Measurements from ENCODE around the gene ACSS3. TPM values are rescaled to one million over a fixed set of nuclear protein-coding genes. Genes with fewer than 3 reads are reported as not detected.
"Not testable (repeated sequence)": the region's sequence is repeated elsewhere in the genome, so short reads cannot be mapped to it uniquely, and the experiment has no call there.

Gene ACSS3
- 0.37 and 1.0 TPM in 2 replicates for total RNA-seq

GRCh38 chr12:81077686-81078441 lies at the start of gene ACSS3:
TSS of gene ACSS3 (plus strand) at chr12:81078079. CDS start at chr12:81078121, 42 bp downstream.
- no peak for DNase-seq

- DNase-seq = no peak
These were observed 43.0 kb upstream of the ACSS3 start for GRCh38 chr12:81034926-81035325.

GRCh38 chr12:81039231-81039630 lies 38.6 kb upstream of the ACSS3 start:
- no peak for DNase-seq

- DNase-seq = no peak
These were observed 33.7 kb upstream of the ACSS3 start for GRCh38 chr12:81043979-81044740.

GRCh38 chr12:81064971-81065370 lies 12.9 kb upstream of the ACSS3 start:
- DNase-seq = not testable (repeated sequence)

- DNase-seq = no peak
These were observed 7.0 kb upstream of the ACSS3 start for GRCh38 chr12:81070846-81071245.

- no peak for DNase-seq
These were observed 2.3 kb upstream of the ACSS3 start for GRCh38 chr12:81075539-81075938.

GRCh38 chr12:81077329-81077685 lies 572 bp upstream of the ACSS3 start:
- no peak for DNase-seq

GRCh38 chr12:81078469-81079196 lies 754 bp downstream of the ACSS3 start:
- DNase-seq = peak; percentile 79

- DNase-seq = no peak
These were observed 1.6 kb downstream of the ACSS3 start for GRCh38 chr12:81079280-81080076.

GRCh38 chr12:81080431-81080983 lies 2.6 kb downstream of the ACSS3 start:
- no peak for DNase-seq

GRCh38 chr12:81081726-81082125 lies 3.8 kb downstream of the ACSS3 start:
- DNase-seq = no peak

GRCh38 chr12:81083018-81083417 lies 5.1 kb downstream of the ACSS3 start:
- DNase-seq = no peak

- DNase-seq = no peak
These were observed 6.1 kb downstream of the ACSS3 start for GRCh38 chr12:81083906-81084513.

- DNase-seq = no peak
These were observed 7.0 kb downstream of the ACSS3 start for GRCh38 chr12:81084811-81085350.

- DNase-seq = no peak
These were observed 8.0 kb downstream of the ACSS3 start for GRCh38 chr12:81085832-81086231.

- no peak for DNase-seq
These were observed 8.5 kb downstream of the ACSS3 start for GRCh38 chr12:81086342-81086741.

GRCh38 chr12:81088221-81088620 lies 10.3 kb downstream of the ACSS3 start:
- no peak for DNase-seq

- DNase-seq = no peak
These were observed 11.5 kb downstream of the ACSS3 start for GRCh38 chr12:81089412-81089811.

- DNase-seq = no peak
These were observed 14.2 kb downstream of the ACSS3 start for GRCh38 chr12:81092053-81092452.

GRCh38 chr12:81094718-81095360 lies 17.0 kb downstream of the ACSS3 start:
- no peak for DNase-seq

Data from dermis blood vessel endothelial cell (primary cell).